OCI-LY1 (cell line): ENCODE results near the gene USP16.

ENCODE experiments used
- CTCF ChIP-seq: fragments of 200-600 bp; sonication (generic), shearing (Covaris generic); IDR thresholded peaks from 2 replicates; pipeline ENCODE4 v1.5.1; 2017; ENCODE audit warnings: mild to moderate bottlenecking, antibody characterized with exemption, low read length, moderate library complexity, mixed read lengths
- EZH2 ChIP-seq: fragments of 200-600 bp; sonication (generic), shearing (Covaris generic); IDR thresholded peaks from 2 replicates; pipeline ENCODE4 v1.8.0; 2017; ENCODE audit warnings: borderline replicate concordance, mixed run types, mild to moderate bottlenecking, antibody characterized with exemption, low read length, moderate library complexity, mixed read lengths

GRCh38 chr21:29025328-29025713, 853 bp downstream of the USP16 start:
- TF ChIP-seq CTCF (no peak), EZH2 (no peak)
